PC-3 (cell line): ENCODE results near the gene CDH4. TPM values are rescaled to one million over a fixed set of nuclear protein-coding genes. Genes with fewer than 3 reads are reported as not detected.

ENCODE experiments used
- ATAC-seq: fragments of 200-7000 bp; cut with Tn5 transposase; 2 replicates; pipeline ENCODE4 v1.9.1; 2020; ENCODE audit warnings: mild to moderate bottlenecking, moderate library complexity
- BruUV-seq: library from RNA; stranded (reverse); fragments of 400-500 nt; replicated peaks from 2 replicates; lab custom pipeline; 2021; lab: Mats Ljungman, UMichigan
- CTCF ChIA-PET: fragments of 300-600 bp; sonication (Branson Sonifier 250); formaldehyde crosslinking; loops from one replicate; lab custom pipeline; 2022; ENCODE audit warnings: antibody characterized with exemption; lab: Charles Lee
- POLR2A ChIA-PET: fragments of 300-600 bp; sonication (Branson Sonifier 250); formaldehyde crosslinking; loops from one replicate; lab custom pipeline; 2022; ENCODE audit warnings: antibody characterized with exemption; ENCODE audit not compliant: unreplicated experiment; lab: Charles Lee
- DNase-seq: peaks from one replicate; pipeline ENCODE4 v3.0.0-alpha.2; 2015
- H2AFZ ChIP-seq: fragments of 300-600 bp; sonication (generic); 2 replicates; pipeline ENCODE4 v1.6.0; 2016; ENCODE audit warnings: antibody characterized with exemption, low read length
- H3F3A ChIP-seq: fragments of 300-600 bp; sonication (generic); one replicate; pipeline ENCODE4 v1.6.0; 2017; ENCODE audit warnings: antibody characterized with exemption, low read length, control low read depth, mild to moderate bottlenecking; ENCODE audit not compliant: unreplicated experiment
- H3K27ac ChIP-seq: fragments of 300-600 bp; sonication (generic); 2 replicates; pipeline ENCODE4 v1.5.1; 2016; ENCODE audit warnings: mild to moderate bottlenecking, low read length
- H3K27me3 ChIP-seq: fragments of 300-600 bp; sonication (generic); 2 replicates; pipeline ENCODE4 v1.6.1; 2016; ENCODE audit warnings: low read length, mixed read lengths
- H3K36me3 ChIP-seq: fragments of 300-600 bp; sonication (generic); 2 replicates; pipeline ENCODE4 v1.6.1; 2016; ENCODE audit warnings: low read depth, mixed run types, low read length, mixed read lengths
- H3K4me1 ChIP-seq: fragments of 300-600 bp; sonication (generic); 2 replicates; pipeline ENCODE4 v1.5.1; 2016; ENCODE audit warnings: low read length; ENCODE audit not compliant: insufficient read depth
- H3K4me2 ChIP-seq: fragments of 300-600 bp; sonication (generic); 2 replicates; pipeline ENCODE4 v1.6.0; 2016; ENCODE audit warnings: low read length
- H3K4me3 ChIP-seq: fragments of 300-600 bp; sonication (generic); 2 replicates; pipeline ENCODE4 v1.5.1; 2016; ENCODE audit warnings: mild to moderate bottlenecking, low read length, mixed read lengths
- H3K79me2 ChIP-seq: fragments of 300-600 bp; sonication (generic); 2 replicates; pipeline ENCODE4 v1.6.1; 2017; ENCODE audit warnings: low read length, mixed read lengths
- H3K9ac ChIP-seq: fragments of 300-600 bp; sonication (generic); 2 replicates; pipeline ENCODE4 v1.6.0; 2016; ENCODE audit warnings: mild to moderate bottlenecking, low read length
- H3K9me2 ChIP-seq: fragments of 300-600 bp; sonication (generic); replicated peaks from 2 replicates; pipeline ENCODE4 v1.6.1; 2016; ENCODE audit warnings: mixed run types, low read length, mixed read lengths
- H3K9me3 ChIP-seq: fragments of 300-600 bp; sonication (generic); 2 replicates; pipeline ENCODE4 v1.6.1; 2016; ENCODE audit warnings: low read length, mixed read lengths
- H4K20me1 ChIP-seq: fragments of 300-600 bp; sonication (generic); 2 replicates; pipeline ENCODE4 v1.6.1; 2016; ENCODE audit warnings: low read length, mixed read lengths
- CTCF ChIP-seq: fragments of 300-600 bp; sonication (generic); conservative IDR thresholded peaks from 2 replicates; pipeline ENCODE4 v1.5.1; 2017; ENCODE audit warnings: antibody characterized with exemption, low read depth, mild to moderate bottlenecking, low read length
- EZH2 ChIP-seq: fragments of 300-600 bp; sonication (generic); IDR thresholded peaks from one replicate; pipeline ENCODE4 v1.6.1; 2017; ENCODE audit warnings: antibody characterized with exemption, mild to moderate bottlenecking, low read length; ENCODE audit not compliant: unreplicated experiment
- EZH2phosphoT487 ChIP-seq: fragments of 300-600 bp; sonication (generic); IDR thresholded peaks from 2 replicates; pipeline ENCODE4 v1.6.1; 2018; ENCODE audit warnings: mild to moderate bottlenecking, antibody characterized with exemption, low read length, borderline replicate concordance
- intact Hi-C: fragments of 100-400 bp; cut with micrococcal nuclease; formaldehyde crosslinking; loops from 2 replicates; pipeline ENCODE4 v1.9.0; 2023
- total RNA-seq: library from RNA; depleted of rRNA; stranded (reverse); fragments of >200 nt; gene quantifications from 2 replicates; pipeline ENCODE4 v1.2.3, GENCODE V29; 2014

CDH4 gene
- total RNA-seq, 1 experiment from 2014 or later: not detected

DNA sequence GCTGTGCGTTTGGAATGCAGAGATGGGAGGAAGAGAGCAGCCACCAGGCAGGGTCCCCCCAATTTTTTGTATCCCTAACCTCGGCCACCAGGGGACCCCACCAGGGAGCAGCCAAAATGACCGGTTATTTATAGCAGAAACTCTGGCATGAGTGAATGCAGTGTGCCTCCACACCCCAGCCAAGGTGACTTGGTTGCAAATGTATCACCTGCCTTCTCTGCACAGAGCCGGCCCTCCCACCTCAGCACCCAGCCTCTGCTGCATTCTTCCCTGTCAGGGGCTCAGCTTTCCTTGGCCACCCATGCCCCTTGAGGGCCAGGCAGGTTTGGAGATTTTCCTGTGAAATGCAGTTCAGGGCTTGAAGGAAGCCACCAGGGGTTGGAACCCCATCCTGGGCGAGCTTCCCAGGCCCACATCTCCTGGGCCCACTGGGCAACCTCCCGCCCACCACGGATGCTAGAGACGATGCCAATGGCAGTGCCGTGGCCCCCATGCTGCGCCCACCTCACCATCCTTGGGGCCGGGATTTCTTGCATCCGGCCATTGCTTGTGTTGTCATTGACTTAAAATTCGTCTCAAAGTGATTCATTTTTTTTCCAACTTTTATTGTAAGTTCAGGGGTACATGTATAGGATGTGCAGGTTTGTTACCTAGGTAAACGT, 522.0 kb downstream of the CDH4 start:
- H3K27me3 ChIP-seq: peaks cover 65% of the 10 kb centered on the region
- POLR2A ChIA-PET: no interaction called here

GRCh38 chr20:61775423-61775822, 523.4 kb downstream of the CDH4 start:
- Histone ChIP-seq H3F3A (no peaks in the 10 kb centered on the region), H3K4me3 (no peak overlapping the region), H3K9me2 (no peaks in the 10 kb centered on the region), H3K9ac (no peak overlapping the region), H3K27ac (no peak overlapping the region), H3K4me1 (no peaks in the 10 kb centered on the region), H3K27me3 (peaks cover 71% of the 10 kb centered on the region), H2AFZ (no peak overlapping the region), H3K4me2 (no peak overlapping the region), H4K20me1 (no peaks in the 10 kb centered on the region), H3K9me3 (no peaks in the 10 kb centered on the region), H3K79me2 (no peaks in the 10 kb centered on the region), H3K36me3 (no peaks in the 10 kb centered on the region)
- ChIA-PET POLR2A (no interaction called here), CTCF (no interaction called here)
- no peak for TF ChIP-seq EZH2phosphoT487
- TF ChIP-seq CTCF: no peak
- no peak for TF ChIP-seq EZH2
- ATAC-seq (no peak), DNase-seq (no peak)
- intact Hi-C loops: no loop called here
- BruUV-seq: no TSS peak

More for the DNA sequence above, 522.0 kb downstream of the CDH4 start:
- H3K4me3 ChIP-seq: no peak overlapping the region
- H3K9ac ChIP-seq: no peak overlapping the region
- no peaks in the 10 kb centered on the region for H3K9me2 ChIP-seq
- CTCF ChIA-PET: no interaction called here
- ATAC-seq (no peak), DNase-seq (no peak)
- H3K79me2 ChIP-seq: no peaks in the 10 kb centered on the region
- intact Hi-C loops: no loop called here
- no peaks in the 10 kb centered on the region for H3K4me1 ChIP-seq
- H3K4me2 ChIP-seq: no peak overlapping the region
- H4K20me1 ChIP-seq: no peaks in the 10 kb centered on the region
- no peaks in the 10 kb centered on the region for H3F3A ChIP-seq
- H3K36me3 ChIP-seq: no peaks in the 10 kb centered on the region
- no peak overlapping the region for H2AFZ ChIP-seq
- no peak for TF ChIP-seq EZH2
- TF ChIP-seq CTCF: no peak
- TF ChIP-seq EZH2phosphoT487: no peak
- no TSS peak for BruUV-seq
- no peak overlapping the region for H3K27ac ChIP-seq
- no peaks in the 10 kb centered on the region for H3K9me3 ChIP-seq

GRCh38 chr20:61776491-61777075, 524.5 kb downstream of the CDH4 start:
- Histone ChIP-seq H3K4me3 (no peak overlapping the region), H4K20me1 (no peaks in the 10 kb centered on the region), H3F3A (no peaks in the 10 kb centered on the region), H3K4me2 (no peak overlapping the region), H3K9me2 (no peaks in the 10 kb centered on the region), H3K9ac (no peak overlapping the region), H3K79me2 (no peaks in the 10 kb centered on the region), H3K36me3 (no peaks in the 10 kb centered on the region), H3K4me1 (no peaks in the 10 kb centered on the region), H3K27ac (no peak overlapping the region), H2AFZ (no peak overlapping the region), H3K27me3 (peaks cover 77% of the 10 kb centered on the region), H3K9me3 (no peaks in the 10 kb centered on the region)
- no peak for TF ChIP-seq EZH2phosphoT487
- no peak for TF ChIP-seq CTCF
- CTCF ChIA-PET: no interaction called here
- intact Hi-C loops: no loop called here
- DNase-seq: no peak
- POLR2A ChIA-PET: no interaction called here
- no peak for ATAC-seq
- no TSS peak for BruUV-seq
